ENCODE results near the gene C22orf15. TPM values are rescaled to one million over a fixed set of nuclear protein-coding genes. Genes with fewer than 3 reads are reported as not detected.

Gene C22orf15
- total RNA-seq, 2 experiments from 2014 or later: 0.86 to 1.7 TPM

GRCh38 chr22:23749841-23750301 lies 12.9 kb upstream of the C22orf15 start:
- Histone ChIP-seq H3K4me3 (ENCODE audit: low read depth, low read length, poor library complexity, severe bottlenecking) (peak overlapping the region; percentile 78), H3K9me2 (ENCODE audit: insufficient read depth, low read length) (no peaks in the 10 kb centered on the region), H3K9me3 (ENCODE audit: low read length) (no peaks in the 10 kb centered on the region), H3K4me2 (ENCODE audit: low read length) (peak overlapping the region; percentile 93), H3K36me3 (ENCODE audit: insufficient read depth, low read length) (peaks cover 4% of the 10 kb centered on the region; the same call in 1 of the 2 replicates), H3K79me2 (ENCODE audit: insufficient read depth, low read depth, low read length) (peaks cover 11% of the 10 kb centered on the region; the same call in 1 of the 2 replicates), H4K20me1 (ENCODE audit: insufficient read depth, low read length) (no peaks in the 10 kb centered on the region), H3K27ac (ENCODE audit: low read depth, low read length, poor library complexity, severe bottlenecking) (no peak overlapping the region), H2AFZ (ENCODE audit: low read length) (no peak overlapping the region), H3K4me1 (ENCODE audit: insufficient read depth, low read length, poor library complexity, severe bottlenecking) (peaks cover 30% of the 10 kb centered on the region)
- DNase-seq (ENCODE audit: low spot score): no peak
- CTCF ChIA-PET (ENCODE audit: unreplicated experiment): no interaction called here
- no TSS peak for BruUV-seq (replicated peaks)
- intact Hi-C loops (cut with micrococcal nuclease; ENCODE audit: unreplicated experiment): loop anchor here (5.0 to 10.0 kb wide), 2 partner anchors 97 to 815 kb away; no protein-coding TSS in a partner anchor
- POLR2A ChIA-PET: interaction anchor here (0.6 to 1.5 kb wide), 2 partner anchors 22 to 108 kb away, joined by 3 to 10 read pairs; partner anchors contain the start of gene SLC2A11
- TF ChIP-seq EZH2phosphoT487 (IDR thresholded peaks at IDR 0.05; ENCODE audit: borderline replicate concordance, low read depth, low read length) (no peak), CTCF (conservative IDR thresholded peaks at IDR 0.05; ENCODE audit: low read length) (no peak)

GRCh38 chr22:23750367-23750713 lies 12.4 kb upstream of the C22orf15 start:
- CTCF ChIA-PET (ENCODE audit: unreplicated experiment): interaction anchor here (0.6 kb wide), 1 partner anchor 35 kb away, joined by 4 read pairs; no protein-coding TSS in a partner anchor

More at GRCh38 chr22:23750367-23750713, 12.4 kb upstream of the C22orf15 start:
- Histone ChIP-seq H3K4me1 (ENCODE audit: insufficient read depth, low read length, poor library complexity, severe bottlenecking) (peaks cover 35% of the 10 kb centered on the region), H4K20me1 (ENCODE audit: insufficient read depth, low read length) (no peaks in the 10 kb centered on the region), H3K27ac (ENCODE audit: low read depth, low read length, poor library complexity, severe bottlenecking) (peak overlapping the region; percentile 8), H3K9me2 (ENCODE audit: insufficient read depth, low read length) (no peaks in the 10 kb centered on the region), H3K79me2 (ENCODE audit: insufficient read depth, low read depth, low read length) (peaks cover 11% of the 10 kb centered on the region; the same call in 1 of the 2 replicates), H3K4me3 (ENCODE audit: low read depth, low read length, poor library complexity, severe bottlenecking) (peak overlapping the region; percentile 78), H3K9me3 (ENCODE audit: low read length) (no peaks in the 10 kb centered on the region), H2AFZ (ENCODE audit: low read length) (no peak overlapping the region), H3K4me2 (ENCODE audit: low read length) (peak overlapping the region; percentile 93), H3K36me3 (ENCODE audit: insufficient read depth, low read length) (no peaks in the 10 kb centered on the region; the same call in 1 of the 2 replicates)
- POLR2A ChIA-PET: interaction anchor here (0.6 kb wide), 2 partner anchors 22 to 139 kb away, joined by 3 to 5 read pairs; no protein-coding TSS in a partner anchor
- intact Hi-C loops (cut with micrococcal nuclease; ENCODE audit: unreplicated experiment): loop anchor here (5.0 to 10.0 kb wide), 2 partner anchors 97 to 816 kb away; no protein-coding TSS in a partner anchor
- no peak for DNase-seq (ENCODE audit: low spot score)
- TF ChIP-seq EZH2phosphoT487 (IDR thresholded peaks at IDR 0.05; ENCODE audit: borderline replicate concordance, low read depth, low read length): no peak
- TF ChIP-seq CTCF (conservative IDR thresholded peaks at IDR 0.05; ENCODE audit: low read length): no peak
- no TSS peak for BruUV-seq (replicated peaks)
